ENCODE results near the gene HSDL2.

Gene HSDL2

DNA sequence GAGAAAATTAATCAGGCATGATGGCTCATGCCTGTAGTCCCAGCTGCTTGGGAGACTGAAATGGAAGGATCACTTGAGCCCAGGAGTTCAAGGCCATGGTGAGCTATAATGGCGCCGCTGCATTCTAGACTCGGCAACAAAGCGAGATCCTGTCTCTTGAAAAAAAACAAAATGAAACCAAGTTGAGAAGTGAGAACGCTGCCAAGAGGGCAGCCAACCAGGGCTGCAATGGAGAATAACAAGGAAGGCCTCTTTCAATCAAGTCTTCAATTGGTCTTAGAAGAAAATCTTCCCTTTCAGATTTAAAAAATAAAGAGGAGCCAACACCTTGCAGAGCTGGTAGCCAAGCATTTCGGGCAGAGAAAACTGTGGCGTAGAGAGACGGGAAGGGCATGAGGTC lies 121.4 kb downstream of the HSDL2 start:
- TF ChIP-seq, protein P1, sequence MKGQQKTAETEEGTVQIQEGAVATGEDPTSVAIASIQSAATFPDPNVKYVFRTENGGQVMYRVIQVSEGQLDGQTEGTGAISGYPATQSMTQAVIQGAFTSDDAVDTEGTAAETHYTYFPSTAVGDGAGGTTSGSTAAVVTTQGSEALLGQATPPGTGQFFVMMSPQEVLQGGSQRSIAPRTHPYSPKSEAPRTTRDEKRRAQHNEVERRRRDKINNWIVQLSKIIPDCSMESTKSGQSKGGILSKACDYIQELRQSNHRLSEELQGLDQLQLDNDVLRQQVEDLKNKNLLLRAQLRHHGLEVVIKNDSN (IDR thresholded peaks at IDR 0.05), result no peak
- TF ChIP-seq EP300 (IDR thresholded peaks at IDR 0.05; ENCODE audit: borderline replicate concordance) (no peak), ZBTB7A (IDR thresholded peaks at IDR 0.05; ENCODE audit: low read depth) (no peak), TEAD4 (IDR thresholded peaks at IDR 0.05) (no peak), YY1 (IDR thresholded peaks at IDR 0.05; ENCODE audit: low read depth) (no peak), TAF1 (IDR thresholded peaks at IDR 0.05; ENCODE audit: low read depth) (no peak), FOXM1 (IDR thresholded peaks at IDR 0.05; ENCODE audit: borderline replicate concordance, low read depth) (no peak), EGR1 (IDR thresholded peaks at IDR 0.05) (no peak), CEBPB (IDR thresholded peaks at IDR 0.05) (no peak), TCF12 (IDR thresholded peaks at IDR 0.05; ENCODE audit: low read depth) (no peak), CREB1 (IDR thresholded peaks at IDR 0.05; ENCODE audit: low read depth) (no peak), RAD21 (IDR thresholded peaks at IDR 0.05; ENCODE audit: low read depth) (no peak), NFIC (IDR thresholded peaks at IDR 0.05) (no peak)
- TF ChIP-seq, protein P2, sequence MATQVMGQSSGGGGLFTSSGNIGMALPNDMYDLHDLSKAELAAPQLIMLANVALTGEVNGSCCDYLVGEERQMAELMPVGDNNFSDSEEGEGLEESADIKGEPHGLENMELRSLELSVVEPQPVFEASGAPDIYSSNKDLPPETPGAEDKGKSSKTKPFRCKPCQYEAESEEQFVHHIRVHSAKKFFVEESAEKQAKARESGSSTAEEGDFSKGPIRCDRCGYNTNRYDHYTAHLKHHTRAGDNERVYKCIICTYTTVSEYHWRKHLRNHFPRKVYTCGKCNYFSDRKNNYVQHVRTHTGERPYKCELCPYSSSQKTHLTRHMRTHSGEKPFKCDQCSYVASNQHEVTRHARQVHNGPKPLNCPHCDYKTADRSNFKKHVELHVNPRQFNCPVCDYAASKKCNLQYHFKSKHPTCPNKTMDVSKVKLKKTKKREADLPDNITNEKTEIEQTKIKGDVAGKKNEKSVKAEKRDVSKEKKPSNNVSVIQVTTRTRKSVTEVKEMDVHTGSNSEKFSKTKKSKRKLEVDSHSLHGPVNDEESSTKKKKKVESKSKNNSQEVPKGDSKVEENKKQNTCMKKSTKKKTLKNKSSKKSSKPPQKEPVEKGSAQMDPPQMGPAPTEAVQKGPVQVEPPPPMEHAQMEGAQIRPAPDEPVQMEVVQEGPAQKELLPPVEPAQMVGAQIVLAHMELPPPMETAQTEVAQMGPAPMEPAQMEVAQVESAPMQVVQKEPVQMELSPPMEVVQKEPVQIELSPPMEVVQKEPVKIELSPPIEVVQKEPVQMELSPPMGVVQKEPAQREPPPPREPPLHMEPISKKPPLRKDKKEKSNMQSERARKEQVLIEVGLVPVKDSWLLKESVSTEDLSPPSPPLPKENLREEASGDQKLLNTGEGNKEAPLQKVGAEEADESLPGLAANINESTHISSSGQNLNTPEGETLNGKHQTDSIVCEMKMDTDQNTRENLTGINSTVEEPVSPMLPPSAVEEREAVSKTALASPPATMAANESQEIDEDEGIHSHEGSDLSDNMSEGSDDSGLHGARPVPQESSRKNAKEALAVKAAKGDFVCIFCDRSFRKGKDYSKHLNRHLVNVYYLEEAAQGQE (IDR thresholded peaks at IDR 0.05; ENCODE audit: low read depth), result no peak
- TF ChIP-seq, protein P3, sequence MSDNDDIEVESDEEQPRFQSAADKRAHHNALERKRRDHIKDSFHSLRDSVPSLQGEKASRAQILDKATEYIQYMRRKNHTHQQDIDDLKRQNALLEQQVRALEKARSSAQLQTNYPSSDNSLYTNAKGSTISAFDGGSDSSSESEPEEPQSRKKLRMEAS (IDR thresholded peaks at IDR 0.05), result no peak

DNA sequence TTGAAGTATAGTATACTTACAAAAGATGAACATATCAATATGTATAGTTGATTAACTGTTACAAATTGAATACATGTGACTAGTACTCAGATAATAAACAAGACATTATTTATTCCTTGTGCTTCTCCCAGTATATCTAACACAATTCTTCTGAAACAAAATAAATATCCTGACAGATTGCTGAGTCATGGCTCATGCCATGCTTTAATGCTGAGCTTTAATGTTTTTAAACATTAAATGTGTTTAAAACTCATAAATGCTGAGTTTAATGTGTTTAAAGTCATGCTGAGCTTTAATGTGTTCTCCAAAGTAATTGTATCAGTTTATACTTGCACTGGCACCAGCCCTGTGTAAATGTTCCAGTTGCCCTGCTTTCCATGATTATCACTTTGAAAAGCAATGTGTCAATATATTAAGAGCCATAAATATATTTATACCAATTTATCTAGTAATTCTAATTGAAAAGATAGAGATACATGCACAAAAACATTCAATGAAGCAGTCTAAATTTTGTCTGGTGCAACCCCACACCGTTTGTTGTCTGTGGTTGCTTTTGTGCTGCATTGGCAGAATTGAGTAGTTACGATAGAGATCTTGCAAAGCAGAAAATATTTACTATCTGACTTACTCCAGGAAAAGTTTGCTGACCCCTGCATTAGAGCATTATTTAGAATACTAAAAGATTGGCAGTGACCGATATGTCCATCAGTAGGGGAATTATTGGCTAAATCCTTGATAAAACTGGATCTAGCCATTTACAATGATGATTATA lies 122.5 kb downstream of the HSDL2 start:
- no peak for TF ChIP-seq CREB1 (IDR thresholded peaks at IDR 0.05; ENCODE audit: low read depth)
- TF ChIP-seq ZBTB7A (IDR thresholded peaks at IDR 0.05; ENCODE audit: low read depth), result no peak
- TF ChIP-seq NFIC (IDR thresholded peaks at IDR 0.05), result no peak
- TF ChIP-seq FOXM1 (IDR thresholded peaks at IDR 0.05; ENCODE audit: borderline replicate concordance, low read depth), result no peak
- no peak for TF ChIP-seq TAF1 (IDR thresholded peaks at IDR 0.05; ENCODE audit: low read depth)
- TF ChIP-seq, protein P3 (IDR thresholded peaks at IDR 0.05), result no peak
- no peak for TF ChIP-seq CEBPB (IDR thresholded peaks at IDR 0.05)
- TF ChIP-seq RAD21 (IDR thresholded peaks at IDR 0.05; ENCODE audit: low read depth), result no peak
- TF ChIP-seq TCF12 (IDR thresholded peaks at IDR 0.05; ENCODE audit: low read depth), result no peak
- TF ChIP-seq, protein P2 (IDR thresholded peaks at IDR 0.05; ENCODE audit: low read depth), result no peak
- TF ChIP-seq EGR1 (IDR thresholded peaks at IDR 0.05), result no peak
- no peak for TF ChIP-seq TEAD4 (IDR thresholded peaks at IDR 0.05)
- TF ChIP-seq, protein P1 (IDR thresholded peaks at IDR 0.05), result no peak
- no peak for TF ChIP-seq EP300 (IDR thresholded peaks at IDR 0.05; ENCODE audit: borderline replicate concordance)
- TF ChIP-seq YY1 (IDR thresholded peaks at IDR 0.05; ENCODE audit: low read depth), result no peak

DNA sequence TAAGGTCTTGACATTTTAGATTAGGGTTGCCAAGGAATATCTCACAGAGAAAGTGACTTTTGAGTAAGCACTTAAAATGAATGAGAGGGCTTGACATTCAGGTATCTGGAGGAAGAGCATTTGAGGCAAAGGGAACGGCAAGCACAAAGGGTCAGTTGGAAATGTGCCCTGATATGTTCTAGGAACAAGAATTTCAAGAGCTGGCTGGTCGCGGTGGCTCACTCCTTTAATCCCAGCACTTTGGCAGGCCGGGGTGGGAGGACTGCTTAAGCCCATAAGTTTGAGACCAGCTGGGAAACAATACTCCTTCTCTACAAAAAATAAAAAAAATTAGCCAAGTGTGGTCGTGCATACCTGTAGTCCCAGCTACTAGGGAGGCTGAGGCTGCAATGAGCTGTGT lies 123.3 kb downstream of the HSDL2 start:
- TF ChIP-seq TEAD4 (IDR thresholded peaks at IDR 0.05) (no peak), EP300 (IDR thresholded peaks at IDR 0.05; ENCODE audit: borderline replicate concordance) (no peak), CEBPB (IDR thresholded peaks at IDR 0.05) (no peak), RAD21 (IDR thresholded peaks at IDR 0.05; ENCODE audit: low read depth) (no peak), ZBTB7A (IDR thresholded peaks at IDR 0.05; ENCODE audit: low read depth) (no peak), EGR1 (IDR thresholded peaks at IDR 0.05) (no peak), TCF12 (IDR thresholded peaks at IDR 0.05; ENCODE audit: low read depth) (no peak), TAF1 (IDR thresholded peaks at IDR 0.05; ENCODE audit: low read depth) (no peak), NFIC (IDR thresholded peaks at IDR 0.05) (no peak), YY1 (IDR thresholded peaks at IDR 0.05; ENCODE audit: low read depth) (no peak), CREB1 (IDR thresholded peaks at IDR 0.05; ENCODE audit: low read depth) (no peak), FOXM1 (IDR thresholded peaks at IDR 0.05; ENCODE audit: borderline replicate concordance, low read depth) (no peak)
- TF ChIP-seq, protein P3 (IDR thresholded peaks at IDR 0.05), result no peak
- TF ChIP-seq, protein P1 (IDR thresholded peaks at IDR 0.05), result no peak
- TF ChIP-seq, protein P2 (IDR thresholded peaks at IDR 0.05; ENCODE audit: low read depth), result no peak
